NK-92 treated with Interleukin-12 subunit alpha and Interleukin-12 subunit beta, amount 100 ng/mL, for 24 hours (cell line): ENCODE measurements around the gene LRRC31.

Experiments
- DNase-seq: peaks from one replicate; lab custom pipeline; 2025; lab: John Stamatoyannopoulos, UW

Gene LRRC31

DNA sequence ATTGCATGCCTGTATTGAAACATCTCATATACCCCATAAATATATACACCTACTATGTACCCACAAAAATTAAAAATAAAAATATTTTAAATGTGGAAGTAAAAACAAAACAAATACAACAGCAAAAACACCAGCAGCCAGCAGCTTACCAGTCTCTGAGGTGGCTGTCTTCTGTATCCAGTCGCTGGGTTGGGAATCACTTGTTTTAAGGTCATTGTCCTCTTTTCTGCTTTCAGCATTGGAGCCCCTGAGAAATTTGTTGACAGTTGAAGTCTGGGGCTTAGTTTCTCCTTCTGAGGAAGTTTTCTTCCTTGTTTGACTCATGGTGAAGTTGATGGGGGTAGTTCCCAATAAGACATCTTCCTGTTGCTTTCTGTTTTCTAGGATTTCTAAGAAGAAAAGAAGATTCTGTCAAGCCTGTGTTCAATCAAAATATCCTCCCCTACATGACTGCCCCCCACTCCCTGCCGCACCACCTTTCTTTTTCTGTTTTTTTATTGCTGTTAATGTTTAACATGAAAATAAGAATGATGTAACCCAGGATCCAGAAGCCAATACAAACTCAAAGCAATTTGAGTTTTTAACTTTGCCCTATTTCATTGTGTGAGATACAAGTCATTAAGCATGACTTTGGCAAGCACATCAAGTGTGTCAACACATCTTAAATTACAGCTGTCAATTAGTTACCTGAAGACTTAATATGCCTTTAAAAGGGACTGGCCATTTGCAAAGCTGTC, at the start of gene LRRC31:
LRRC31 (minus strand) TSS at position 452 of the 737 bp plus-strand sequence; CDS start at position 324, 128 bp downstream.
- DNase-seq: no peak

DNA sequence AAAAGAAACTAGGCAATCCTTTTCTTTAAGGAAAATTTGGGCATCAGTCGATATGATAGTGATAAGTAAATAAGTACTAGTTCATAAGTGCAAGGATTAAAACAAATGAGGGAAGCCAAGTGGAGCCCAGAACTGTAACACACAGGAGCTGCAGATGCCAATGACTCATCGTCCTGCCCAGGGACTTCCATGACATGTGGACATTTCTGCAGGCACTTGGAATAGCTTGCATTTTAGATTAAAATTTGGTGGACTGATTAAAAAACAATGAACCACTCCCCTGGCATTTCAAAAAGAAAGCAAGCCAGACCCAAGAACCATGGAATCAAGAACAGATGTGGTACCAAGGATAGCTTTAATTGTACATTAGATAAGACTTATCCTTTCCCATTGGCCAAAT, 44.6 kb upstream of the LRRC31 start:
- DNase-seq: no peak

GRCh38 chr3:169913323-169913722, 43.6 kb upstream of the LRRC31 start:
- DNase-seq: no peak

DNA sequence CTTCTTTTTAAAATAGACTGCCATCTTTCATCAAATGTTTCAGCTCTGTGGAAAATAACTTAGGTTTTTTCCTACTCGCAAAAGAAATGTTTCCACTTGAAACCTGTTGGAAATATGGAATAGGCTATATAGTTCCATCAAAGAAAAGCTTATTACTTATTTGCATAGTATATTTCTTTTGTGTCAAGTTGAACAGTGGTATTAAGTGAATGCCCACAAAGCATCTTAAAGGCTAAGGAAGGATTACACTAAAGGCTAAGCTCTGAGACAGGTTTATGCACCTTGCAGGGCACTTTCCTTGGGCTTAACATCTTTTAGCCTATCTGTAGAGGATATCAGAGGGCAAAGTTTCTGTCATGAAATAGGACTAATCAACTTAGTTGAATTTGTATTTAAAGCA, 41.5 kb upstream of the LRRC31 start, which contains the start of gene SAMD7:
SAMD7 (plus strand) TSS at position 301 of the 400 bp plus-strand sequence. CDS start 7,927 bp downstream, outside the sequence.
- DNase-seq: no peak

DNA sequence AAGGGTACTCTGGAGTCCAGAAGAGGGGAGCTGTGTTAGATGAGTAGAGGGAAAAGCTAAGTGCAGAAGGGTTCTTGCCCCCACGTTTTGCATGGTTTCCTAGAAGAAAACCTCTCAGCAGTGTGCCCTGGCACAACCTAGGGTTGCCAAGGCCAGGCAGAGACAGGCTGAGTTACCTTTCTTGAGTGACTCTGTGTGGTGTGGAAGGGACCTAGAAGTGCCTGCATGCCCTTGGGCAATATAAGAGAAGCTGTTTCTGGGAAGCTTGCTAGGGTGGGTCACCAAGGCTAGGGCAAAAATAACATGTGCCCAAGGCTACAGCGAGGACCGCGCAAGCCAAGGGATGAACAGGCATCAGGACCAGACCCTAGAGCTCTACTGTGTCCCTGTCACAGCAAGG, 38.2 kb upstream of the LRRC31 start:
- no peak for DNase-seq

DNA sequence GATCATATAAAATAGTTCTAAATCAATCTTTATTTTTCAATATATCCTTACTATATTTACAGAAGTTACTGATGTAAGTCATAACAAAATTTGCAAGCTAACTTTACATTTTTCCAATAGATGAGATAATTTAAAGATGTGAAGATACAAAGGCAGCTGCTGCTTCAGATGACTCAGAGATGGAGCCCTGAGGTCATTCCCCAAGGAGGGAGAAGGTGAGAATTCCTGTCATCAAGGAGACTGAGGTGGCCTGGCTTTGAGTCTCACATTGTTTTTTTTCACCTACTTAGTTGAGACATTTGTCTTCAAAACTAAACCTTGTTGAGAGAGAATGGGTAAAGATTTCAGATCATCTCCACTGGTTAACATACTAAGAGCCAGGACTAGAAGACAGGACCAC, 37.7 kb upstream of the LRRC31 start:
- no peak for DNase-seq

DNA sequence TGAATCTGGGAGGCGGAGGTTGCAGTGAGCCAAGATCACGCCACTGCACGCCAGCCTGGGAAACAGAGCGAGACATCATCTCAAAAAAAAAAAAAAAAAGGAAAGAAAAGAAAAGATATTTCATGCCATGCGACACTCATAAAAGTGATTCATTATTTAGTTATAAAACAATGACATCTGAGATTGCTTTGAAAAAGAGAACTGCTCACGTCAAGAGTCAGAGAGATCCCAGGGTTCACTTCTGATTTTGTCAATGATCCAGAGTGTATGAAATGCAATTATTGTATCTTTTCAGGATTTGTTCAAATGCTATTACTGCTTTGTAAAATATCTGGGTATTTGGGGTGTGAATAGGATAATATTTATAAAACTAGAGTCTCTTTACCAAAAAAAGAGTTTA, 35.7 kb upstream of the LRRC31 start:
- no peak for DNase-seq

- DNase-seq: no peak
These were observed 31.7 kb upstream of the LRRC31 start for GRCh38 chr3:169901453-169901852.

DNA sequence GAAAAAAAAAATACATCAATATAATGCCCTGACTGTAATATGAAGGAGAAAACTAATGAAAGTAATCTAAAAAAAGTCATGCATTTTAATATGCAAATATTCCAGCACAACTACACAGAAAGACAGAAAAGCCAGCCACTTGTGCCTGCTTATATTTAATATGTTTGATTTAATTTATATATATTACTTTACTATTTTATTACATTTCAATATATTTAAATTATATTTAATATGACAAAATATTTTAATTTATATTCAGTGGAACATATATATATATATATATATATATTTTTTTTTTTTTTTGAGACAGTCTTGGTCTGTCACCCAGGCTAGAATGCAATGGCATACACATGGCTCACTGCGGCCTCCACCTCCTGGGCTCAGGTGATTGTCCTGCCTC, 27.5 kb upstream of the LRRC31 start:
- DNase-seq: no peak

- DNase-seq: no peak
These were observed 25.3 kb upstream of the LRRC31 start for GRCh38 chr3:169895072-169895471.

DNA sequence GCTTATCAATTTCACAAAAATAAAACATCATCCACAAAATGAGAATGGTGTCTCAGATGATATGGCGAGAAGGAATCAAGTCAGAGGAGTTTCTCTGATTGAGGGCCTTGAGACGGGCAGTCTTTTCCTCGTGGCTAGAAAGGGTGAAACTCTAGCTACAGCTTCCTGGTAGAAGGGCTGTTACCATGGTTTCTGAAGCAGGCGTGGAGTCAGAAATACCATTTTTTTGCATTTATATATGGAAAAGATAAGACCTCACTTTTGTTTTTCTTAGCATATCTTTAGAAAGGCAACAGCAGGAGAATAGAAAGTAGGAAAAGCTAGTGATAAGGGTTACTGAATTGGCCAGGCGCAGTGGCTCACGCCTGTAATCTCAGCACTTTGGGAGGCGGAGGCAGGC, 24.4 kb upstream of the LRRC31 start:
- no peak for DNase-seq

DNA sequence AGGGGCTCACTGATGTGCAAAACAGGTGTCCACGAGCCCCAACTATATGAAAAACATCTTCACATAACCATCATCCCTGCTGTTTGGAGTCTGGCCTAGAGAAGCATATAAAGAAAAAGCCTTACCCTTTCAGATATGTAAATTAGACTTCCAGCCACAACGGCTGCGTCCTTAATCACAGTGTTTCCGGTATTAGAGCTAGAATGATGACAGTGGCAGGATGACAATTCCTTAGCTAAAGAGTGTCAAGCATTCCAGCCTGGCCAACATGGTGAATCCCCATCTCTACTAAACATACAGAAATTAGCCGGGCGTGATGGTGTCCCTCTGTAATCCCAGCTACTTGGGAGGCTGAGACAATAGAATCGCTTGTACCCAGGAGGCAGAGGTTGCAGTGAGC, 22.2 kb upstream of the LRRC31 start:
- no peak for DNase-seq

GRCh38 chr3:169886671-169887070, 16.9 kb upstream of the LRRC31 start:
- no peak for DNase-seq

GRCh38 chr3:169880576-169881250, 11.0 kb upstream of the LRRC31 start:
- DNase-seq: no peak

DNA sequence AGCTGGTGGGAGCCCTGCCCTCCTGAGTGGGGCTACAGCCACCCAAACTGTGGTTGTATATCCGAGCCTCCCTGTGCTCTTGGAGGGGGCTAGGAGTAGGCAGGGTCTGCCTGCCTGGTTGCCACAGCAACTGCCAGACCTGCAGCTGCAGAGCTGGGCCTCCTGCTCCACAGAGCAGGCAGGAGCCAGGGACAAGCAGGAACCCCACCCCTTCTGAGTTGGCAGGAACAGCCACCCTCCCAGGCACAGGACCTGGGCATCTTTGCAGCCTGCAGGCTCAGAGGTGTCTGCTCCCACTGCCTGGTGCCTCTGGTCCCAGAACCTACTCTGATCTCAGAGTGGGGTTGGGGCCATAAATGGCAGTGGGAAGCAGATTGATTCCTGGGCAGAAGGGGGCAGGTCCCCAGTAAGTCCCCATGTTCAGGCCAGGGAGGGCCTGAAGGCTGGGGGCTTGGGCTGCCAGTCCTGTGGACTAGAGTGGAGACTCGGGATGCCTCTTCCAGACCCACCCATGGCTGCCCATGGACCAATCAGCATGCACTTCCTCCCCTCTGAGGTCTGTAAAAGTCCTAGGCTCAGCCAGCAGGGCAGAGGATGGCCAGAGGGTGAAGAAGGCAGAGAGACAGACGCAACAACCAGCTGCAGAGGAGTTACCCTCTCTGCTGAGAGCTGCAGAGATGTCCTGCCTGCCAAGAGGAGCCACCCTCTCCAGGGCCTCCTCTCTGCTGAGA, 10.3 kb upstream of the LRRC31 start:
- no peak for DNase-seq

- no peak for DNase-seq
These were observed 9.3 kb upstream of the LRRC31 start for GRCh38 chr3:169879013-169879557.

- DNase-seq: no peak
These were observed 1.6 kb upstream of the LRRC31 start for GRCh38 chr3:169871129-169871886.

DNA sequence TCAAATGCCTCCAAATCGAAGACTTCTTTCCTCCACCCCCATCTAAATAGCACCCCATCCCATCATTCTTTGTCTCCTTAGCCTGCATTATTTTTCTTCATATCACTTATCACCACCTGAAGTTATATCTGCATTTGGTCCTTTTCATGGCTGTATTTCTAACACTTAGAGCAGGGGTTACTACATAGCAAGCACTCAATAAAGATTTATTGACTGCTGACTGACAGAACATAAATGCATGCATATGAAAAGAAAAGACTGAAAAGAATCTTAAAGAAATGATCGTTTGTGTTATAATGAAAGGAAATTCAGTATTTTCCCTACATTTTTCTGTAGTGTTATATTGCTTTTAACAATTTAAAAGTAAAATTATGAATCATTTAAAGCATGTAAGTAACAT, 1.4 kb downstream of the LRRC31 start:
- DNase-seq: no peak

- DNase-seq: no peak
These were observed 2.0 kb downstream of the LRRC31 start for GRCh38 chr3:169867584-169868210.

- DNase-seq: no peak
These were observed 4.5 kb downstream of the LRRC31 start for GRCh38 chr3:169865176-169865767.

GRCh38 chr3:169864270-169864669, 5.5 kb downstream of the LRRC31 start:
- DNase-seq: no peak
